Lower lobe of right lung (tissue), 2 donors: Measurements from ENCODE around the gene CARNS1. TPM values are rescaled to one million over a fixed set of nuclear protein-coding genes. Genes with fewer than 3 reads are reported as not detected.

Experiments
- ATAC-seq, 2 donors: fragments of 200-7000 bp; cut with Tn5 transposase; one replicate each; pipeline ENCODE4 v1.9.1; 2020 to 2022; ENCODE audit warnings: mild to moderate bottlenecking in 2 of 2, moderate library complexity in 2 of 2
- DNase-seq: peaks from one replicate; pipeline ENCODE4 v3.0.0-alpha.2; 2020
- H3K27ac ChIP-seq: fragments of 200-600 bp; one replicate; pipeline ENCODE4 v1.8.0; 2022
- H3K27me3 ChIP-seq: fragments of 200-600 bp; one replicate; pipeline ENCODE4 v1.8.0; 2022; ENCODE audit warnings: low read depth
- H3K36me3 ChIP-seq: fragments of 200-600 bp; one replicate; pipeline ENCODE4 v1.8.0; 2022; ENCODE audit warnings: mild to moderate bottlenecking
- H3K4me1 ChIP-seq: fragments of 200-600 bp; one replicate; pipeline ENCODE4 v1.8.0; 2022
- H3K4me3 ChIP-seq: fragments of 200-600 bp; one replicate; pipeline ENCODE4 v1.8.0; 2022; ENCODE audit warnings: mild to moderate bottlenecking
- H3K9me3 ChIP-seq: fragments of 200-600 bp; one replicate; pipeline ENCODE4 v1.8.0; 2022
- intact Hi-C: fragments of 100-400 bp; cut with DNase I; formaldehyde crosslinking; loops from one replicate; pipeline ENCODE4 v1.11.0; 2022
- total RNA-seq: library from RNA; stranded (reverse); fragmentation: NEBNext Ultra II Directional; extraction: Animal tissue kit (Norgen Biotek cat#: 25700); gene quantifications from one replicate; pipeline ENCODE4 v1.2.1, GENCODE V29; 2021
- TF ChIP-seq, protein P1 (sequence below): fragments of 200-600 bp; IDR thresholded peaks from one replicate; pipeline ENCODE4 v1.8.0; 2022; ENCODE audit warnings: antibody characterized with exemption, mild to moderate bottlenecking
- donor health status: DM: no; HTN: yes; CAD: no; lungs with severe emphysema.

Gene CARNS1
- total RNA-seq, 1 donor from 2014 or later, result 0.71 TPM

DNA sequence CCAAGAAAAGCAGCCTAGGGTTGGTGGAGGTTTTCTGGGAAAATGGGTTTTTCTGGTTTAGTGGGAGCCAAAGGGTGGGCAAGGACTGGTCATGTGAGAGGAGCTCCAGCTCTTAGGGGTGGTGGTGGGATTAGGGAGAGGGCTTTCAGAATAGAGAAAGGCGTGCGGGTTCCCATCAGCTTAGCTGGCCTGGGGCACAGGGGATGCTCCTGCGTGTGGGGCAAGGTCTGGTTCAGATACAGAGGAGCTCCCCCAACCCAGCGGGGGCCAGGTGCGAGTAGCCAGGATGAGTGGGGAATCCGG is 52.9 kb downstream of the CARNS1 start:
- no peaks in the 10 kb centered on the region for H3K27me3 ChIP-seq
- H3K9me3 ChIP-seq, result no peaks in the 10 kb centered on the region
- peaks cover 49% of the 10 kb centered on the region for H3K4me1 ChIP-seq
- TF ChIP-seq, protein P1, sequence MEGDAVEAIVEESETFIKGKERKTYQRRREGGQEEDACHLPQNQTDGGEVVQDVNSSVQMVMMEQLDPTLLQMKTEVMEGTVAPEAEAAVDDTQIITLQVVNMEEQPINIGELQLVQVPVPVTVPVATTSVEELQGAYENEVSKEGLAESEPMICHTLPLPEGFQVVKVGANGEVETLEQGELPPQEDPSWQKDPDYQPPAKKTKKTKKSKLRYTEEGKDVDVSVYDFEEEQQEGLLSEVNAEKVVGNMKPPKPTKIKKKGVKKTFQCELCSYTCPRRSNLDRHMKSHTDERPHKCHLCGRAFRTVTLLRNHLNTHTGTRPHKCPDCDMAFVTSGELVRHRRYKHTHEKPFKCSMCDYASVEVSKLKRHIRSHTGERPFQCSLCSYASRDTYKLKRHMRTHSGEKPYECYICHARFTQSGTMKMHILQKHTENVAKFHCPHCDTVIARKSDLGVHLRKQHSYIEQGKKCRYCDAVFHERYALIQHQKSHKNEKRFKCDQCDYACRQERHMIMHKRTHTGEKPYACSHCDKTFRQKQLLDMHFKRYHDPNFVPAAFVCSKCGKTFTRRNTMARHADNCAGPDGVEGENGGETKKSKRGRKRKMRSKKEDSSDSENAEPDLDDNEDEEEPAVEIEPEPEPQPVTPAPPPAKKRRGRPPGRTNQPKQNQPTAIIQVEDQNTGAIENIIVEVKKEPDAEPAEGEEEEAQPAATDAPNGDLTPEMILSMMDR, result no peak
- H3K4me3 ChIP-seq, result peak overlapping the region; percentile 78
- intact Hi-C loops, result no loop called here
- DNase-seq (no peak), ATAC-seq (peak in 1 of 2 donors; percentile 0)
- H3K36me3 ChIP-seq, result peaks cover 6% of the 10 kb centered on the region
- H3K27ac ChIP-seq, result peak overlapping the region; percentile 92

DNA sequence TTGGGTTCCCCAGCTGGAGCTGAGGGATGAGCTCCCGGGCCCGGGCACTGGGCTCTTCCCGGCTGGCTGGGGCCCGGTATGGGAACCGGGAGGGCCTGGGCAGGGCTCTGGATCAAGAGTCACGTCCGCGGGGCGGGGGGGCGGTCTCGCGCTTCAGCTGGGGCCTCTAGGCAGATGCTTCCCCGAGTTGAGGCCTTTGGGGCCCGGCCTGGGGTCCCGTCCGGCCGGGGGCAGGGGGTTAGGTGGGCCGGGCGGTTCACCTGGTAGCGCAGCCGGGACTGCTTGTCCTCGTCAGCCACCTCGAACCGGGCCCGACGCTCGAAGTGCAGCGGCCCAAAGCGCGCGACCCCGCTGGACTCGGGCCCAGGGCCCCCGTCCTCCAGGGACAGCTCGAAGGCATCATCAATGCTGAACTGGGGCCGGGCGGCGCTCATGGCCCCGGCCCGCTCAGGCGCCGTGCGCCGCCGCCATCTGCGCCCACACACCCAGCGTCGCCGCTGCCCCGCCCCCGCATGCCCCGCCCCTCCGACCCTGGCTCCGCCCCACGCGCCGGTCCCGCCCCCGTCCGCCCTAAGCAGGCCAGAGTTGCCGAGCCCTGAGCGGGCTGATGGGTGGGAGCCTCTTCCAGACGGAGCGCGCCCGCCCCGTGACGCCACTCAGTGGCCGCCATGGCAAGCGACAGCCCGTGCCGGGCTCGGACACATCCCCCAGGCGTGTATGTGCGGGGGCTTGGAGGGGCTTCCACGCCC is 53.5 kb downstream of the CARNS1 start, which contains the start of gene TMEM134:
Gene TMEM134 (minus strand): TSS at position 493 of the 749 bp plus-strand sequence. CDS start 59 bp downstream, at position 434.
- Histone ChIP-seq H3K36me3 (peaks cover 6% of the 10 kb centered on the region), H3K4me1 (peaks cover 43% of the 10 kb centered on the region), H3K27me3 (no peaks in the 10 kb centered on the region), H3K27ac (peak within 1 kb of the TSS; percentile 92), H3K9me3 (no peaks in the 10 kb centered on the region), H3K4me3 (peak within 1 kb of the TSS; percentile 78)
- intact Hi-C loops, result no loop called here
- DNase-seq (peak; percentile 95), ATAC-seq (peak; percentile 91 to 94)
- TF ChIP-seq, protein P1, result peak; percentile 58

DNA sequence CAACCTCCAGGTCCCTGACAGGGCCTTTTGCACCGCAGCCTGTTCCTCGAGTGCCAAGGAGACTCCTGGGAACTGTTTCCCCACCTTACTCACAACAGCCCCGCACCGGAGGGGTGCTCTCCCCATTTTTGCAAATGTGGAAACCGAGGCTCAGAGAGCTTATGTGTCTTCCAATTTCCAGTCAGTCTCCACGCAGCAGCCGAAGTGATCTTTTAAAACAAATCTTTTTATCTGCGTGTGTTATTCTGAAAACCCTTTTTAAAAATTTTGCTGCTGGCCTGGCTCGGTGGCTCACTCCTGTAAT is 54.0 kb downstream of the CARNS1 start:
- TF ChIP-seq, protein P1, result no peak
- intact Hi-C loops, result no loop called here
- Histone ChIP-seq H3K4me3 (peak overlapping the region; percentile 78), H3K4me1 (peaks cover 38% of the 10 kb centered on the region), H3K27ac (peak overlapping the region; percentile 92), H3K9me3 (no peaks in the 10 kb centered on the region), H3K36me3 (peaks cover 6% of the 10 kb centered on the region), H3K27me3 (no peaks in the 10 kb centered on the region)
- ATAC-seq, result no peak
- no peak for DNase-seq

DNA sequence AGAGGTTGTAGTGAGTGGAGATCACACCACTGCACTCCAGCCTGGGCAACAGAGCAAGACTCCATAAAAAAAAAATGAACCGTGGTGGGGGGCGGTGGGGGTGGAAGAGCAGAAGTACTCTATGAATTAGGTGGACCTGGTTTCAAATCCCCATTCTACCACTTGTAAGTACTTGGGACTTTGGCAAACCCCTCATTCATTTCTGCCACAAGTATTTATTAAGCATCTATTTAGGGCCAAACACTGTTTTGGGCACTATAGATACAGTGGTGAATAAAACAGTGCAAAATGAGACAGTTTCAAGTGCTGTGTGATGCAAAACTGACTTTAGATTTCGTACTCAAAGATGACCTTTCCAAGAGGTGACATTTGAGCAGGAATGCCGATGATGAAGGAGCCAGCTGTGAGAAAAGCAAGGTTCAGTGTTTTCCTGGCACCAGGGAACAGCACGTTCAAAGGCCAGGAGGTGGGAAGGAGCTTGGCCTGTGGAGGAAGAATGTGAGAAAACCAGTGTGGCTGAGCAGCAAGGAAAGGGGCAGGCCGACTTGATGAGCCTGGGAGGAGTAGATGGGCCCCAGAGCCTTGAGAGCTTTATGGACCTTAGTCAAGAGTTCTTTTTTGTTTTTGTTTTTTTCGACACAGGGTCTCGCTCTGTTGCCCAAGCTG is 55.0 kb downstream of the CARNS1 start:
- DNase-seq (no peak), ATAC-seq (no peak)
- TF ChIP-seq, protein P1, result no peak

DNA sequence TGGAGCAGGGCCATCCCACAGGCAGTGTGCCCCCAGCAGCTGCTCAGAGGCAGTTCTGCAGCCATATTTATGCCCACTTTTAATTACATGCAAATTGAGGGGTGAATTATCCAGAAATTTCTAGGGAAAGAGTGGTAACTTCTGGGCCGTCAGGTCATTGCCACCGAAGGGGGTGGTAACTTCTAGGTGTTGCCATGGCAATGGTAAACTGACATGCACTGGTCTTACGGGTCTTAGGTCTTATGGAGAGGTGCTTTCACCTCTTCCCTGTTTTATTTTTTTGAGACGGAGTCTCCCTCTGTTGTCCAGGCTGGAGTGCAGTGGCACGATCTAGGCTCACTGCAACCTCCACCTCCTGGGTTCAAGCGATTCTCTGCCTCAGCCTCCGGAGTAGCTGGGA is 57.4 kb downstream of the CARNS1 start:
- Histone ChIP-seq H3K27me3 (no peaks in the 10 kb centered on the region), H3K36me3 (no peaks in the 10 kb centered on the region), H3K27ac (no peak overlapping the region), H3K4me1 (peaks cover 14% of the 10 kb centered on the region), H3K9me3 (no peaks in the 10 kb centered on the region), H3K4me3 (no peak overlapping the region)
- ATAC-seq (no peak), DNase-seq (no peak)
- intact Hi-C loops, result no loop called here
- TF ChIP-seq, protein P1, result no peak

More for the DNA sequence above, 55.0 kb downstream of the CARNS1 start:
- Histone ChIP-seq H3K27ac (no peak overlapping the region), H3K4me1 (peaks cover 32% of the 10 kb centered on the region), H3K4me3 (no peak overlapping the region), H3K36me3 (peaks cover 6% of the 10 kb centered on the region), H3K9me3 (no peaks in the 10 kb centered on the region), H3K27me3 (no peaks in the 10 kb centered on the region)
- intact Hi-C loops, result no loop called here

Other genes starting within 250 kb of the CARNS1 start
- 101 TPM for gene GRK2, start 149.2 kb upstream of the CARNS1 start, total RNA-seq
- gene ANKRD13D, start 126.4 kb upstream of the CARNS1 start, total RNA-seq, result 66.9 TPM
- 37.7 TPM for gene SSH3, start 112.1 kb upstream of the CARNS1 start, total RNA-seq
- gene POLD4, start 62.1 kb upstream of the CARNS1 start, total RNA-seq, result 86.6 TPM
- 3.7 TPM for gene CLCF1, start 42.1 kb upstream of the CARNS1 start, total RNA-seq
- gene RAD9A, start 23.7 kb upstream of the CARNS1 start, total RNA-seq, result 28.9 TPM
- gene PPP1CA, start 13.8 kb upstream of the CARNS1 start, total RNA-seq, result 144 TPM
- 45.3 TPM for gene TBC1D10C, start 11.6 kb upstream of the CARNS1 start, total RNA-seq
- gene RPS6KB2, start 12.8 kb downstream of the CARNS1 start, total RNA-seq, result 42.1 TPM
- gene PTPRCAP, start 22.0 kb downstream of the CARNS1 start, total RNA-seq, result 15.7 TPM
- 150 TPM for gene CORO1B, start 27.8 kb downstream of the CARNS1 start, total RNA-seq
- not detected for gene GPR152, start 37.1 kb downstream of the CARNS1 start, total RNA-seq
- 4.0 TPM for gene CABP4, start 39.7 kb downstream of the CARNS1 start, total RNA-seq
- 49.1 TPM for gene TMEM134, start 53.6 kb downstream of the CARNS1 start, total RNA-seq
- gene AIP, start 67.3 kb downstream of the CARNS1 start, total RNA-seq, result 85.2 TPM
- gene PITPNM1, start 89.7 kb downstream of the CARNS1 start, total RNA-seq, result 54.1 TPM
- 79.7 TPM for gene CDK2AP2, start 92.5 kb downstream of the CARNS1 start, total RNA-seq
- not detected for gene CABP2, start 107.8 kb downstream of the CARNS1 start, total RNA-seq
- 677 TPM for gene GSTP1, start 168.1 kb downstream of the CARNS1 start, total RNA-seq
- gene NDUFV1, start 191.3 kb downstream of the CARNS1 start, total RNA-seq, result 143 TPM
- gene NUDT8, start 214.3 kb downstream of the CARNS1 start, total RNA-seq, result 8.8 TPM
- not detected for gene TBX10, start 224.1 kb downstream of the CARNS1 start, total RNA-seq
- gene ACY3, start 235.1 kb downstream of the CARNS1 start, total RNA-seq, result not detected